ENCODE data around the gene CISD1. TPM values are rescaled to one million over a fixed set of nuclear protein-coding genes. Genes with fewer than 3 reads are reported as not detected.

Gene CISD1
- total RNA-seq, 2 experiments from 2014 or later = 1.5 to 2.0 TPM

DNA sequence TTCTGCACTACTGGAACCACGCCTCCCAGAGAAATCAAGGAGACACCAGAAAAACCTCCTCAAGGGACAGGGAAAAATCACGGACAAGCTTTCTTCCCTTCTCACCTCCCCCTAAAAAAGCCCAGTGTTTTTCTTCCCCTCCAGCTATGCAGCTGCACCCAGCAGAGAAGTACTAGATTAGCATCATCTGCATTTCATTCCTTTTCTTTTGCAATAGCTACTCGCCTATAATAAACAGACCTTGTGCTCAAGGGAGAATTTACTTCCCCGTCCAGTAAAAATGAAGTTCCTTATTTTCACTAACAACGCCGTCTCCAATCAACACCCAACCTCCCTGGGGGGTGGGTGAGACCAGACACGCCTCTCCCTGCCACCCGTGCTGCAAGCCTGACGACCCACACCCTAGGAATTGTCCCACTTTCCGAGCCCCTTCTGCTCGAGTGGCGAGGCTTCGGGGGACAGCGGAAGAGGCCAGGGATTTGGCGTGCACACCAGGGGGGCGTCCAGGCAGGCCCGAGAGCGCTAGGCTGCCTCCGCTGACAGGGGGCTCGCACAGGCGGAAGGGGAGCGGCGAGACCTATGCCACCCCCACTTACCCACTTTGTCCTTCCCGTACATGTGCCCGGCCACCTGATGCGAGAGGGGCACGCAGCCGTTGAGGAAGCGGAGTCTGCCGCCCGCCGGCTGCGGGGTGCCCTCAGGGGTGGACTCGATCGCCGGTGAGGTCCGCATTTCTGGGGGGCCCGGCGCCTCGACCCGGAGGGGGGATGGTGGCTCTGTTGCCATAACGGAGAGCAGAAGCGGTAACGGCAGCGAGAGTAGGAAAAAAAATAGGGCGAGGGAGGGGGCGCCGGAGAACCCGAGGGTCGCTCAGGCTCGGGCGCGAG lies 1.9 kb upstream of the CISD1 start:
- Mint-ChIP-seq H3K36me3 (ENCODE audit: low read depth) (peaks cover 23% of the 10 kb centered on the region), H3K4me3 (peak overlapping the region; percentile 93), H3K4me1 (ENCODE audit: low read depth) (peaks cover 54% of the 10 kb centered on the region), H3K27me3 (no peaks in the 10 kb centered on the region), H3K27ac (peak overlapping the region; percentile 91), H3K9me3 (no peaks in the 10 kb centered on the region)
- DNase-seq (peak; percentile 3 to 71 (median 20)), ATAC-seq (ENCODE audit: poor library complexity) (no peak)
- Histone ChIP-seq H3K27ac (ENCODE audit: low read depth in 1 of 2, low read length in 2 of 2) (peak overlapping the region; percentile 74 to 81), H3K4me3 (ENCODE audit: low read length) (peak overlapping the region; percentile 87), H3K4me1 (ENCODE audit: insufficient read depth, low read length) (peaks cover 22% of the 10 kb centered on the region), H3K9me3 (ENCODE audit: control insufficient read depth in 1 of 2, insufficient read depth in 1 of 2, low read length in 2 of 2) (no peaks in the 10 kb centered on the region), H3K36me3 (ENCODE audit: insufficient read depth, low read length) (no peaks in the 10 kb centered on the region), H3K27me3 (ENCODE audit: control insufficient read depth in 1 of 2, insufficient read depth in 2 of 2, low read length in 2 of 2) (no peaks in the 10 kb centered on the region)
- TF ChIP-seq, protein P1, sequence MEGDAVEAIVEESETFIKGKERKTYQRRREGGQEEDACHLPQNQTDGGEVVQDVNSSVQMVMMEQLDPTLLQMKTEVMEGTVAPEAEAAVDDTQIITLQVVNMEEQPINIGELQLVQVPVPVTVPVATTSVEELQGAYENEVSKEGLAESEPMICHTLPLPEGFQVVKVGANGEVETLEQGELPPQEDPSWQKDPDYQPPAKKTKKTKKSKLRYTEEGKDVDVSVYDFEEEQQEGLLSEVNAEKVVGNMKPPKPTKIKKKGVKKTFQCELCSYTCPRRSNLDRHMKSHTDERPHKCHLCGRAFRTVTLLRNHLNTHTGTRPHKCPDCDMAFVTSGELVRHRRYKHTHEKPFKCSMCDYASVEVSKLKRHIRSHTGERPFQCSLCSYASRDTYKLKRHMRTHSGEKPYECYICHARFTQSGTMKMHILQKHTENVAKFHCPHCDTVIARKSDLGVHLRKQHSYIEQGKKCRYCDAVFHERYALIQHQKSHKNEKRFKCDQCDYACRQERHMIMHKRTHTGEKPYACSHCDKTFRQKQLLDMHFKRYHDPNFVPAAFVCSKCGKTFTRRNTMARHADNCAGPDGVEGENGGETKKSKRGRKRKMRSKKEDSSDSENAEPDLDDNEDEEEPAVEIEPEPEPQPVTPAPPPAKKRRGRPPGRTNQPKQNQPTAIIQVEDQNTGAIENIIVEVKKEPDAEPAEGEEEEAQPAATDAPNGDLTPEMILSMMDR (IDR thresholded peaks at IDR 0.05) = no peak
- intact Hi-C loops (cut with DNase I, micrococcal nuclease) = loop anchor here (2.0 to 10.0 kb wide), 4 partner anchors 55 to 1638 kb away; partner anchors contain the start of gene CCDC6 (in 1 of the 2)
- ChIA-PET POLR2A (interaction anchor here (2.5 to 4.5 kb wide), 2 partner anchors 68 to 118 kb away, joined by 16 to 78 read pairs; partner anchors contain the start of genes TFAM and UBE2D1), CTCF (interaction anchor here (1.8 kb wide), 1 partner anchor 1639 kb away, joined by 7 read pairs; the partner anchor contains the start of gene CCDC6)

- peak; percentile 63 for ATAC-seq (ENCODE audit: poor library complexity)
- Histone ChIP-seq H3K27ac (ENCODE audit: low read depth in 1 of 2, low read length in 2 of 2) (peak within 1 kb of the TSS; percentile 81 to 87), H3K36me3 (ENCODE audit: insufficient read depth, low read length) (no peaks in the 10 kb centered on the region), H3K4me3 (ENCODE audit: low read length) (peak within 1 kb of the TSS; percentile 87), H3K27me3 (ENCODE audit: control insufficient read depth in 1 of 2, insufficient read depth in 2 of 2, low read length in 2 of 2) (no peaks in the 10 kb centered on the region), H3K4me1 (ENCODE audit: insufficient read depth, low read length) (peaks cover 22% of the 10 kb centered on the region), H3K9me3 (ENCODE audit: control insufficient read depth in 1 of 2, insufficient read depth in 1 of 2, low read length in 2 of 2) (no peaks in the 10 kb centered on the region)
- H3K27me3 Mint-ChIP-seq = no peaks in the 10 kb centered on the region
- ChIA-PET POLR2A (interaction anchor here (1.0 to 4.5 kb wide), 5 partner anchors 12 to 1639 kb away, joined by 4 to 78 read pairs (median 9); partner anchors contain the start of genes CCDC6, TFAM and UBE2D1), CTCF (interaction anchor here (1.8 kb wide), 2 partner anchors 23 to 1639 kb away, joined by 4 to 7 read pairs; partner anchors contain the start of gene CCDC6)
- H3K36me3 Mint-ChIP-seq (ENCODE audit: low read depth) = peaks cover 23% of the 10 kb centered on the region
- H3K4me1 Mint-ChIP-seq (ENCODE audit: low read depth) = peaks cover 49% of the 10 kb centered on the region
- intact Hi-C loops (cut with DNase I, micrococcal nuclease) = loop anchor here (2.0 to 10.0 kb wide), 5 partner anchors 23 to 1637 kb away; partner anchors contain the start of gene CCDC6 (in 1 of the 2)
- TF ChIP-seq, protein P1 (IDR thresholded peaks at IDR 0.05) = no peak
- no peaks in the 10 kb centered on the region for H3K9me3 Mint-ChIP-seq
- H3K27ac Mint-ChIP-seq = peak within 1 kb of the TSS; percentile 91
- H3K4me3 Mint-ChIP-seq = peak within 1 kb of the TSS; percentile 96
- DNase-seq = peak; percentile 86 to 98 (median 92)
These were observed 1.1 kb upstream of the CISD1 start, which contains the start of gene IPMK for GRCh38 chr10:58267713-58268453. Gene IPMK, minus strand, starts transcription at chr10:58267894. Its CDS starts 283 bp downstream, at chr10:58267611.

- Mint-ChIP-seq H3K27me3 (no peaks in the 10 kb centered on the region), H3K4me1 (ENCODE audit: low read depth) (peaks cover 47% of the 10 kb centered on the region), H3K9me3 (no peaks in the 10 kb centered on the region), H3K36me3 (ENCODE audit: low read depth) (peaks cover 23% of the 10 kb centered on the region), H3K4me3 (peak overlapping the region; percentile 96), H3K27ac (peak overlapping the region; percentile 91)
- Histone ChIP-seq H3K4me3 (ENCODE audit: low read length) (peak overlapping the region; percentile 81), H3K4me1 (ENCODE audit: insufficient read depth, low read length) (peaks cover 22% of the 10 kb centered on the region), H3K27ac (ENCODE audit: low read depth in 1 of 2, low read length in 2 of 2) (peak overlapping the region; percentile 81 to 87), H3K9me3 (ENCODE audit: control insufficient read depth in 1 of 2, insufficient read depth in 1 of 2, low read length in 2 of 2) (no peaks in the 10 kb centered on the region), H3K27me3 (ENCODE audit: control insufficient read depth in 1 of 2, insufficient read depth in 2 of 2, low read length in 2 of 2) (no peaks in the 10 kb centered on the region), H3K36me3 (ENCODE audit: insufficient read depth, low read length) (no peaks in the 10 kb centered on the region)
- CTCF ChIA-PET = interaction anchor here (0.9 to 1.8 kb wide), 3 partner anchors 23 to 1638 kb away, joined by 4 to 7 read pairs (median 7); partner anchors contain the start of genes CCDC6 and TFAM
- DNase-seq = no peak
- ATAC-seq (ENCODE audit: poor library complexity) = peak; percentile 3
- TF ChIP-seq, protein P1 (IDR thresholded peaks at IDR 0.05) = no peak
- POLR2A ChIA-PET = interaction anchor here (0.9 to 4.5 kb wide), 10 partner anchors 9 to 1640 kb away, joined by 3 to 78 read pairs (median 4); partner anchors contain the start of genes CCDC6, TFAM and UBE2D1
- intact Hi-C loops (cut with DNase I, micrococcal nuclease) = loop anchor here (2.0 to 10.0 kb wide), 3 partner anchors 22 to 1636 kb away; partner anchors contain the start of gene CCDC6 (in 1 of the 2)
These were observed 462 bp upstream of the CISD1 start for GRCh38 chr10:58268454-58268945.
